ENCODE data around the gene ZNF708.
"Not testable (repeated sequence)": the region's sequence is repeated elsewhere in the genome, so short reads cannot be mapped to it uniquely, and the experiment has no call there.

Gene ZNF708

GRCh38 chr19:21260164-21260847 is 68.9 kb downstream of the ZNF708 start:
- DNase-seq (ENCODE audit: low spot score), result no peak

GRCh38 chr19:21259421-21260124 is 69.6 kb downstream of the ZNF708 start:
- not testable (repeated sequence) for DNase-seq (ENCODE audit: low spot score)

GRCh38 chr19:21256722-21257121 is 72.5 kb downstream of the ZNF708 start:
- DNase-seq (ENCODE audit: low spot score), result peak; percentile 9

Measured in AG20443 (cell line).